ENCODE measurements around the gene LOC128125822.
"Not testable (repeated sequence)": the region's sequence is repeated elsewhere in the genome, so short reads cannot be mapped to it uniquely, and the experiment has no call there.

LOC128125822 gene

DNA sequence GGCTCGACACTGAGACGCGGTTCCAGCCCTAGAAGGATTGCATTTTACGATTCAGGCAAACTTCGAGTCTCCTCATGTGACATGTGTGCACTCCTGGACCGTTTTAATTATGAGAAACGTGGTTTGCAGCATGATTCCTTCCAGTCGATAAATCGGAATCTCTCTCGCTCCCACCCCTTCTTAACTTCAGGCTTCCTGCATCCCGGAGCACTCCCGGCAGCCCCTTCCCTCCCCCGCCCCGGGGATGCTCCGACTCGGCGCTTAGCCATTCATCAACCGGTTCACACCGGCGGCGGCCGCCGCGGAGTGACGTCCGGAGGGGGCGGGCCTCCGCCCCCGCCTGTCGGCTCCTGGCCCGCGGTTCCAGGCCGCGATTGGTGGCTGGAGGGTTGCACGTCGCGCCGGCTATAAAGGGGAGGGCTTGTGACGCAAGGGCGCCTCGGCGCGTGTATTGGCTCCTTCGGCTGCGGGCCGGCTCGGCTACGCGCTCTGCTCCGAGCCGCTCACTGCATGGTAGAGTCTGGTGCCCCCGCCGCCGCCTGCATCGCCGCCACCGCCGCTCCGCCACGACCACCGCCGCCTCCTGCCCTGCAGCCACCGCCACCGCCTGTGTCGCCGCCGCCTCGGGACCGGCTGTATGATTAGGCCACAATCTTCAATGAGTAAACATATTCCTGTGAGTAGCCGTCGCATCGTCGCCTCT, at the start of gene LOC128125822, which contains the start of gene PTP4A1:
TSS of gene LOC128125822 (plus strand) at position 437 of the 703 bp plus-strand sequence.
TSS of gene PTP4A1 (plus strand) at position 437 of the 703 bp plus-strand sequence. CDS start 4,401 bp downstream, outside the sequence.
- DNase-seq (ENCODE audit: extremely low read depth in 1 of 11, low read depth in 9 of 11, low spot score in 4 of 11): peak; percentile 90 to 97 (median 96)

DNA sequence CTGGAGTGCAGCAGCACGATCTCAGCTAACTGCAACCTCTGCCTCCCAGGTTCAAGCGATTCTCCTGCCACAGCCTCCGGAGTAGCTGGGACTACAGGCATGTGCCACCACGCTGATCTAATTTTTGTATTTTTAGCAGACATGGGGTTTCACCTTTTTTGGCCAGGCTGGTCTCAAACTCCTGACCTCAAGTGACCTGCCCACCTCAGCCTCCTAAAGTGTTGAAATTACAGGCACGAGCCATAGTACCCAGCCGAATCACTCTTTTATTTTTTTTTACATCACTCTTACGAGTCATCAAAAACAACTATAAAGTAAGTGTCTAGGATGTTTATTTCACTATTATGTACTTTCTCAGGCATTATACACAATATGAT, 49.4 kb upstream of the LOC128125822 start:
- not testable (repeated sequence) for DNase-seq (ENCODE audit: extremely low read depth in 1 of 11, low read depth in 9 of 11, low spot score in 4 of 11)

DNA sequence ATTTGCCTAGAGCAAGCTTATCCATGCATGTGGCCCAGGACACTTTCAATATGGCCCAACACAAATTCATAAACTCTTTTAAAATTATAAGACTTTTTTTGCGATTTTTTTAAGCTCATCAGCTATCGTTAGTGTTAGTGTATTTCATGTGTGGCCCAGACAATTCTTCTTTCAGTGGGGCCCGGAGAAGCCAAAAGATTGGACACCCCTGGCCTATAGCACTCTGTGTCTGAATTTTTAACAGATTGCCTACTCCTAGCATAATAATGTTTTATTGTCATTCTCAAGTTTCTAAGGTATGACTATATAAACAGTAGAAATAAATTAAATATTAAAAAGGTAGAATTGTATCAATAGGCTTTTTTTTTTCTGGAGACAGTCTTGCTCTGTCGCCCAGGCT, 48.6 kb upstream of the LOC128125822 start:
- DNase-seq (ENCODE audit: extremely low read depth in 1 of 11, low read depth in 9 of 11, low spot score in 4 of 11): no peak

DNA sequence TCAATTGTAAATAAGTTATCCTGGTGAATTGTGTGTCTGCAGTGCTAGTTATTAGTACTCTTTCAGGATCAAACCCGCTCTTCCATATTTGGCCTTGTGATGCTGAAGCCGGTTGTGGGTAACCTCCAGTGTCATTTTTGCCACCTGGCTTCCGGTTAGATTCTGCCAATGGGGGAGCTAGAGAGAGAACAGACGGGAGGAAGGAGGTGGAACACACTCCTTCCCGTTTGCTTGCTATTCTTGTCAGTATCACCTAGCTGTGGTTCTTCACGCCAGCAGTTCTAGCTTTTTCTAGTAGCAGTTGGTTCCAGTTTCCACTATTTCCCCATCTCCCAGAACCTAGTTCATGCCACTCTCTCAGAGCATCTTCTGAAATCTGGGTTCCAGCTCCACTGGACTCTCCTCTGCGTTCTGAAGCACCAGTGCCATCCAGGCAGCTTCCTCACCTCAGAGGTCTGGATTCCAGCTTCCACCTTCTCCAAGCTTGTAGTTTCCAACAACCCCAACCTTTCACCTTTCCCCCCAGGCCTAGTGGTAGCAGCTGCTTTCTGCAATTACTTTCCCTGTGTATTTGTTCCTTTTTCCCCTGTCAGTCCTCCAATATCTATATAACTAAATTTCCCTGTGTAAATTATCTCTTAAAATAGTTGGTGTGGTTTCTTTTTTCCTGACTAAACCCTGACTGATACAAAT, 46.9 kb upstream of the LOC128125822 start:
- DNase-seq (ENCODE audit: extremely low read depth in 1 of 11, low read depth in 9 of 11, low spot score in 4 of 11): no peak

DNA sequence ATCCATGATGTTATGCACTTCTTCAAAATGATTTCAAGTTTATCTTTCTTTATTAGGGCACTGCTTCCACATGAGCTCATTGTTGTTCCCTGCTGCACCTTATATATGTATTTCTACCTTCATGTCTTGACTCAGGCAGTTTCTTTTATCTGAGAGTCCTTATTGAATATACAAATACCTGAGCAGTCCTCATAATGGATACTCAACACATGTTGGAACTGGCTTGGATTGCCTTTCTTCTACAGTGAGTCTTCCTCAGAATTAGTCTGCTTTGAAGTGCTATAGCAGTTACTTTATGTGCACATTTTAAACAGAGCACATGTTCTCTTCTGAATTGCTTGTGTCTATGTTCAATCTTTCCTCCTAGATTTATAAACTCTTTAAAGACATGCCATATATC, 45.3 kb upstream of the LOC128125822 start:
- DNase-seq (ENCODE audit: extremely low read depth in 1 of 11, low read depth in 9 of 11, low spot score in 4 of 11): no peak

DNA sequence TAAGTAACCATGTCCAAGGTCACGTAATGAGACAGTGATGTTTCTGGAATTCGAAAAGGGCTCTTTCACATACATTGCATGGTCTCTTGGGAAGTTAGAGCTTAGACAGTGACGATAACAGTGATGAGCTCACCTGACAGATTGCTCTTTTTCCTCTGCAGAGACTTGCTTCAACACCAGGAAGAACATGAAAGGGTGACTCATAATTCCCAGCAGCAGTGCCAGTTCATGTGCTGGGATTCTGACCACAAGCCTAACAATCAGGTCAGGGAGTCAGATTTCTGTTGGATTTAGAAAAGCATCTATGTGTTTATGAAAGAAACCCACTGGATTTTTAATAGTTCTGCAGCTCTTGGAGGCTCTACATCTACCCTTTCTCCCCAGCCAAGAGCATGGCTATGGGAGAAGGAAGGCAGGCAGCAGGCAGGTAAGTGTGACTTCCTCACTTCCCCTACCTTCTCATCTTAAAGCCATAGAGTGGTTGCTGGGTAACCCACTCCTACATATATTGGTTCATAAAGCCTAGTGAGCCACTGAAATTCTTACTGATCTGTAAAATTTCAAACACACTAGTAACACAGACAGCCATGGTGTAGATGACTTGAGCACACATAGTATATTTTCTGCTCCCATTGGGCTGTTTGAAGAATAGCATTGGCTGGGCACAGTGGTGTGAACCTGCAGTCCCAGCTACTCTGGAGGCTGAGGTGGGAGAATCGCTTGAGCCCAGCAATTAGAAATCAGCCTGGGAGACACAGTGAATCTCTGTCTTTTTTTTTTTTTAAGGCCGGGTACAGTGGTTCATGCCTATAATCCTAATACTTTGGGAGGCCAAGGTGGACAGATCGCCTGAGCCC, 44.4 kb upstream of the LOC128125822 start:
- DNase-seq (ENCODE audit: extremely low read depth in 1 of 11, low read depth in 9 of 11, low spot score in 4 of 11): peak in 1 of 11 donors; percentile 19

DNA sequence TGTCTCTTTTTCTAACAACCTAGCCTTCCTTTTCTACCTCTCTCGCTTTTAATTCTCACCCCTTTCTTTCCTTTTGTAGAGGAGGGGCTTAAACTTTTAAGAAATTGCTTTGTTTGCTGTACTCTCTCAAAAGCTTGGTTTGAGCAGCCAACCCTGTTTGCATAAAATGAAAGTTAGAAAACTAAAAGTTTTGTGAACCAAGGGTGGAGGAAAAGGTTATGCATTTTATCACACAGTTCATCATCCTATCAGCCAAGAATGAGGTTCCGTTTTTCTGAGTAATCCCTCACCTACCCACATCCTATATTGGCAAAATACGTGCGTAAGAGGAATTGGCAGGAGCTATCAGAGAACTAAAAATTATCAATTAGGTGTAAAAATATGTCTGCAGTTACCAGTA, 42.8 kb upstream of the LOC128125822 start:
- no peak for DNase-seq (ENCODE audit: extremely low read depth in 1 of 11, low read depth in 9 of 11, low spot score in 4 of 11)

DNA sequence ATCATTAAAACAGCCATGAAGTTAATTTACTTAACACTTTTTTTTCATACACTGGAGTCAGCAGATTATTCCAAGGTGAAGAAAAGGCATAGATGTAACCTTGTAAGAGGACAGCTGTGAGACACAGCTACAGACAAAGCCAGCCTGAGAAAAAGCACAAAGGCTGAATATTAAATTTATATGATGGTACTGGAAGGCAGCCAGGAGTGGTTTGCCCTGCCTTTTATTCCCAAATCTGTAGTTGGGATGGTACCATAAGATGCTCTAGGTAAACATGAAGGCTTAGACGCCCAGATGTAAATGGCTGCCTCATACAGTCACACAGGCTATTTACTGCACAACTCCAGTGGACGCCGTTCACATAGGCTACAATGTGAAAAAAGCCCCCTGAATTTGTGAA, 42.1 kb upstream of the LOC128125822 start:
- no peak for DNase-seq (ENCODE audit: extremely low read depth in 1 of 11, low read depth in 9 of 11, low spot score in 4 of 11)

DNA sequence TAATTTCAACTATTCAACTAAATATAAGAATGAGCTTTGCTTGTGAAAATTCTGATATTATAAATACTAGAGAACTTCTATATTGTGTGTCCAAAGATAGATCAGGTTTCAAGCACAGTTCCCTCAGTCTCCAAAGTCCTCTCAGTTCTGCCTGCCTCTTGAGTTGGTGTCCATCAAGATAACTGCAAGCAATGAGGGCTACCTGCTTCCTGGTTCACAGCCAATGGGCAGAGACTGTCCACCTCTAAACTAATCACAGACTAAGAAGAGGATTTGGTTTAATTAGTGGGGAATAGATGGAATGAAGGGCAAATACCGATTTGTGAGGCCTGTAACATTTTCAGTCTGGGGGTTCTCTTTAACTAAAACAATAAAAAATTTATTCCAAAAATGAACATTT, 41.3 kb upstream of the LOC128125822 start:
- DNase-seq (ENCODE audit: extremely low read depth in 1 of 11, low read depth in 9 of 11, low spot score in 4 of 11): no peak

DNA sequence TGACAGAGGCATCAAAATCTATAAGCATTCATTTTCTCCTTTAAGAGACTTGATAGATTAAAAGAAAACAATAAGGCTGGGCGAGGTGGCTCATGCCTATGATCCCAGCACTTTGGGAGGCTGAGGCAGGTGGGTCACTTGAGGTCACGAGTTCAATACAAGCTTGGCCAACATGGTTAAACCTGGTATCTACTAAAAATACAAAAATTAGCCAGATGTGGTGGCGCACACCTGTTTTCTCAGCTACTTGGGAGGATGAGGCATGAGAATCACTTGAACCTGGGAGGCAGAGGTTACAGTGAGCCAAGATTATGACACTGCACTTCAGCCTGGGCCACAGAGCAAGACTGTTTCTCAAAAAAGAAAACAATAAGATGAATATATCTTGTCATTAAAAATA, 39.3 kb upstream of the LOC128125822 start:
- no peak for DNase-seq (ENCODE audit: extremely low read depth in 1 of 11, low read depth in 9 of 11, low spot score in 4 of 11)

DNA sequence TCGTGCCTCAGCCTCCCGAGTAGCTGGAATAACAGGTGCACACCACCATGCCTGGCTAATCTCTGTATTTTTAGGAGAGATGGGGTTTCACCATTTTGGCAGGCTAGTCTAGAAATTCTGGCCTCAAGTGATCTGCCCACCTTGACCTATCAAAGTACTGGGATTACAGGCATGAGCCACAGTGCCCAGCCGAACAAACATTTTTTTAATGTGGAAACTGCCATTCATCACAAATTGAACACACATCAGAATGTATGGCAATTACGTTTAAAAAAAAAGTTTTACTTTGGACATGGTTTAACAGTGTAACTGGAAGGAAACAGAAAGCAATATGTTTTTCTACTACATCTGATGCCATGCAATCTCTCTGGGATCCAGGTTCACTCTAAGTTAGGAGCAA, 38.3 kb upstream of the LOC128125822 start:
- no peak for DNase-seq (ENCODE audit: extremely low read depth in 1 of 11, low read depth in 9 of 11, low spot score in 4 of 11)

DNA sequence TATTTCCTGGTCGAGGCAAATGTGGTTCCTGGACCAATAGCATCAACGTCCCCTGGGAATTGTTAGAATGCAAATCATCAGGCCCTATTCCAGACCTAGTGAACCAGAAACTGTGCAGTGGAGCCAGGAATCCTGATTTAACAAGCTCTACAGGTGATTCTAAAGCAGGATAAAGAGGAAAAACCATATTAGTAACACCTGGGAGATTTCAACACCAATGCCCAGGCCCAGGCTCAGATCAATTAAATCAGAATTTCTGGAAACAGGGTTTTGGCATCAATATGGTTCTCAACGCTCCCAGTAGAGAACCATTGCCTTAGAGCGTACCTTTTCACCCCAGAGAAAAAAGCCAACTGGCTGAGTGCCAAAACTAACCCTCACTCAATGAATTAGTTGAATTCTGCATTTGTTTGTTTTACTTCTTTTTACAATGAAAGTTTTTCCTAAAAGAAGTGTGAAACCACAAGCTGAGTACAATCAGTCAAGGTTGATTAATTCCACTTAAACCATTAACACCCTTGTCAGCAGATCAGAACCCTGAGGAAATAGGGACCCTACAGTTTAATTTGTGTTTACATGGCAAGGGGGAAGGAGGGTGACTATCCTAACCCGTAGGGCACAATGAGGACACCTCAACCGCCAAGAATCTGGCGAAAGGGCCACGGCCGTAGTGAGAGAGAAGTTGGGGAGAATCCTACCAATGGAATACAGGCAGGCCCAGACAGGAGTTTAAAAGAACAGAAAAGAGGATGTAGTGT, 34.9 kb upstream of the LOC128125822 start:
- DNase-seq (ENCODE audit: extremely low read depth in 1 of 11, low read depth in 9 of 11, low spot score in 4 of 11): peak in 1 of 11 donors; percentile 3

DNA sequence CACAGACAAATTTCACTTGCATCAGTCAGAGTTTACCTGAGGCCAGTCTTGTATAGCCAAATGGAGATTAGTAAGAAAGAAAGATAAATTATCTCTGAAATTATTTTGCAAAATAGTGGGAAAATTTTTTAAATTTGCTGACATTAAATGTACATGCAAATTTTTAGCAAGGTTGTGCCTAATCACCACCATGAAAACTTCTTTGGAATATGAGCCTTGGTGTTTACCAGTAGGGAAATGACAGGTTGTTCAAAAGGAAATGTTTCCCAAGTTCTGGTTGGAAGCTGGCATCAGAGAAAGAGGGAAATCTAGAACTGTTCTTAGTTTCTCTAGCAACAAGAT, 34.4 kb upstream of the LOC128125822 start:
- no peak for DNase-seq (ENCODE audit: extremely low read depth in 1 of 11, low read depth in 9 of 11, low spot score in 4 of 11)

DNA sequence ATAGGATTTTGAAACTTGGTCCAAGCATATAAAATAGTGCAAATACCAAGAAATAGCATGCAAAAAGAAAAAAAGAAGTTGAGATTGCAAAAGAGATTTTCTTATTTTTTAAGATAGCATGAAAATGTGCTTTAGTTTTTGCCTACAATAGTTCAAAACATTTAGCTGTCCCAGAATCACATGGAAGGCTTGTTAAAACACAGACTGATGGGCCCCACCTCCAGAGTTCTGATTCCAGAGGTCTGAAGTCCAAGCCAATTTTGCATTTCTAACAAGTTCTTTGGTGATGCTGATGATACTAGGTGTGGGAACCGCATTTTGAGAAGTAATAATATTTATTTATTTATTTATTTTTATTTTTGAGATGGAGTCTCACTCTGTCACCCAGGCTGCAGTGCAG, 33.7 kb upstream of the LOC128125822 start:
- DNase-seq (ENCODE audit: extremely low read depth in 1 of 11, low read depth in 9 of 11, low spot score in 4 of 11): no peak

DNA sequence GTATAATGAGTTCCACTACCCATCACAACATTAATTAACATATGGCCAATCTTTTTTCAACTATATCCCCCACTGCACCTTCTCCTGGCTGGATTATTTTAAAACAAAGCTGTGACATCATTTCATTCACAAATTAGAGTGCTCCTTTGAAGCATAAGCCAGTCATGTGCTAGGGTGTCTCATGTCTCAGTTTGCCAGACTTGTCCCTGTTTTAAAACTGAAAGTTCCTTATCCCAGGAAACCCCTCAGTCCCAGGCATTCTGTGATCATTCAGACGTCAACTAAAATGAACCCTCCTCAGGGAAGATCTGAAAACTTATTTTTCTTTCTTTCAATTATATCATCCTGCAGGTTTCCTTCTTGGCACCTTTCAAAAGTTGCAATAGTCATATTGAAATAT, 29.3 kb upstream of the LOC128125822 start:
- no peak for DNase-seq (ENCODE audit: extremely low read depth in 1 of 11, low read depth in 9 of 11, low spot score in 4 of 11)

DNA sequence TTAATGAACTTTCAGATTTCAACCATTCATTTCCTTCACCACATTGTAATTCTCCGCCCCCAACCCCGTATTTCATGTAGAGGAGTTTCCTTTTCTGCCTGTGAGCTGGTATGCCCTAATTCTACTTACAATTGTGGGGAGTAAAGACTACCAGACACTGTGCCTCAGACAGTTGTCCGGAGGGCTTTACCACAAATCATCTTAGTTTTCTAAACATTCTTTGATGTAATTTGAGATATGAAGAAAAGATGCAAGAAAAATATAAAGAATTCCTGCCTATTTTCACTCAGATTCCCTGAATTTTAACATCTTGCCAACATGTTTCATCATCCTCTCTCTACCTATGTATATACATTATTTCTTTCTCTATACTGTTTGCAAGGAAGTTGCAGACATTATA, 28.3 kb upstream of the LOC128125822 start:
- DNase-seq (ENCODE audit: extremely low read depth in 1 of 11, low read depth in 9 of 11, low spot score in 4 of 11): no peak

DNA sequence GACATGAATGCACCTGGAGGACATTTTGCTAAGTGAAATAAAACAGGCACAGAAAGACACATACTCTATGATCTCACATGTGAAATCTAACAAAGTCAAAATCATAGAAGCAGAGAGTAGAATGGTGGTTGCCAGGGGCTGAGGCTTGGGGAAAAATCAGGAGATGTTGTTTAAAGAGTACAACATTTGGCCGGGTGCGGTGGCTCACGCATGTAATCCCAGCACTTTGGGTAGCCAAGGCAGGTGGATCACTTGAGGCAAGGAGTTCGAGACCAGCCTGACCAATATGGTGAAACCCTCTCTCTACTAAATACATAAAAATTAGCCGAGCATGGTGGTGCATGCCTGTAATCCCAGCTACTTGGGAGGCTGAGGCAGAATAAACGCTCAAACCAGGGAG, 26.0 kb upstream of the LOC128125822 start:
- DNase-seq (ENCODE audit: extremely low read depth in 1 of 11, low read depth in 9 of 11, low spot score in 4 of 11): no peak

DNA sequence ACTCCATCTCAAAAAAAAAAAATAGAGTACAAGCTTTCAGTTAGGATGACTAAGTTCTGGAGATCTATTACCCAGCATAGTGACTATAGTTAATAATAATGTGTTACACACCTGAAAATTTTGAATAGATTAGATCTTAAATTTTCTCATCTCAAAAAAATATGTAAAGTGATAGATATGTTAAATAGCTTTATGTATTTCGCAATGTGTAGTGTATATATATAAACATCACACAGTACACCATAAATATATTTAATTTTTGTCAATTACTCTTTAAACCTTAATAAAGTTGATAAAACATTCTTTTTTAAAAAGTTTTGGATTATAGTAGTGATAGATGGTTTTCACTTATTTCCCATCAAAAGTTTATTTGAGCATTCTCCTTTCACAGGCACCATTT, 25.6 kb upstream of the LOC128125822 start:
- DNase-seq (ENCODE audit: extremely low read depth in 1 of 11, low read depth in 9 of 11, low spot score in 4 of 11): no peak

DNA sequence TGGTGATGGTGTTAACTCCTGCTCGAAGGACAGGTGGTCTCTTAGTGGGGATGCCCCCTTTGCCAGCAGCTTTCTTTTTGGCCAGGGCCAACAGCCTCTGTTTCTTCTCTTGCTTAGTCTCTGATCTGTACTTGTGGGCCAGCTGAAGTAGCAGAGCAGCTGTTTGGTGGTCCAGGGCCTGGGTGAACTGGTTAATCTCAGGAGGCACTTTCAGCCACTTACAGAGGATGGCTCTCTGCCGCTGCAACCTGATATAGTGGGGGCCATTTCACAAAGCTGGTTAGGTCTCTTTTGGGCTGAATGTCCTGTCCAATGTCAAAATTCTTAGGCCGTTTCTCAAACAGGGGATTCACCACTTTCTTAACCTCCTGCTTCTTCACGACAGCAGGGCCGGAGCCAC, 23.2 kb upstream of the LOC128125822 start:
- no peak for DNase-seq (ENCODE audit: extremely low read depth in 1 of 11, low read depth in 9 of 11, low spot score in 4 of 11)
